SU-DHL-6 (cell line): ENCODE results near the gene MAP7.

ENCODE experiments used
- CTCF ChIP-seq: fragments of 200-600 bp; sonication (generic); IDR thresholded peaks from one replicate; pipeline ENCODE4 v1.5.1; 2017; ENCODE audit warnings: antibody characterized with exemption, mild to moderate bottlenecking, low read length, moderate library complexity; ENCODE audit not compliant: insufficient read depth, poor library complexity, severe bottlenecking
- EZH2phosphoT487 ChIP-seq: fragments of 200-600 bp; sonication (generic), shearing (Covaris generic); conservative IDR thresholded peaks from 2 replicates; pipeline ENCODE4 v1.6.1; 2018; ENCODE audit warnings: mild to moderate bottlenecking, antibody characterized with exemption, low read length, moderate library complexity, mixed read lengths

GRCh38 chr6:136341967-136342366, 208.3 kb downstream of the MAP7 start:
- TF ChIP-seq CTCF: no peak
- no peak for TF ChIP-seq EZH2phosphoT487
